IMR-90 (cell line): ENCODE measurements around the gene DGKD.

ENCODE experiments used
- MAZ ChIP-seq: IDR thresholded peaks from 2 replicates; pipeline ENCODE4 v1.6.1; 2012; ENCODE audit warnings: low read depth, mild to moderate bottlenecking, low read length, improper control_type of control experiment, moderate library complexity, borderline replicate concordance
- POLR2A ChIP-seq: IDR thresholded peaks from 2 replicates; pipeline ENCODE4 v1.6.1; 2012; ENCODE audit warnings: mild to moderate bottlenecking, low read depth, low read length
- RAD21 ChIP-seq: IDR thresholded peaks from 2 replicates; pipeline ENCODE4 v1.6.1; 2012; ENCODE audit warnings: low read length, improper control_type of control experiment
- TF ChIP-seq, protein P1 (sequence below): conservative IDR thresholded peaks from 2 replicates; pipeline ENCODE4 v1.5.1; 2012; ENCODE audit warnings: mild to moderate bottlenecking, low read depth, low read length, improper control_type of control experiment
- TF ChIP-seq, protein P2 (sequence below): fragments of 150-350 bp; IDR thresholded peaks from 2 replicates; pipeline ENCODE4 v1.6.1; 2017; ENCODE audit warnings: mild to moderate bottlenecking, antibody characterized with exemption, low read length, low read depth

DNA sequence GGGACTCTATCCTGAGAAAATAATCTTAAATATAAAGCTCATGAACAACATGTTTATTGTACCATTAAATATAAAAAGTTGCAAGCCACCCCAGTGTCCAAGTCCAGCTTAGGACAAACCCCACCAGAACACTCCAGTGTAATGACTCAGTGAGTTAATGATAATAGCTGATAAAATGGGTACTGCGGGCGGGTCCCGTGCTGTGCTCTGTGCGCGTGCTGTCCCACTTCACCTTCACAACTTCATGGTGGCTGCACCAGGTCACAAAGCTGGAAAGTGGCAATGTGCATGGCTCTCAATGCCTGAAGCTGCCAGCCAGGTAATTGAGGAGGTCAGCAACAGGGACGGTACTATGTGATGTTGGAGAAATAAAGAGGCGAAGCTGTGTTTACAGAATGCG lies 18.6 kb downstream of the DGKD start:
- TF ChIP-seq, protein P1, sequence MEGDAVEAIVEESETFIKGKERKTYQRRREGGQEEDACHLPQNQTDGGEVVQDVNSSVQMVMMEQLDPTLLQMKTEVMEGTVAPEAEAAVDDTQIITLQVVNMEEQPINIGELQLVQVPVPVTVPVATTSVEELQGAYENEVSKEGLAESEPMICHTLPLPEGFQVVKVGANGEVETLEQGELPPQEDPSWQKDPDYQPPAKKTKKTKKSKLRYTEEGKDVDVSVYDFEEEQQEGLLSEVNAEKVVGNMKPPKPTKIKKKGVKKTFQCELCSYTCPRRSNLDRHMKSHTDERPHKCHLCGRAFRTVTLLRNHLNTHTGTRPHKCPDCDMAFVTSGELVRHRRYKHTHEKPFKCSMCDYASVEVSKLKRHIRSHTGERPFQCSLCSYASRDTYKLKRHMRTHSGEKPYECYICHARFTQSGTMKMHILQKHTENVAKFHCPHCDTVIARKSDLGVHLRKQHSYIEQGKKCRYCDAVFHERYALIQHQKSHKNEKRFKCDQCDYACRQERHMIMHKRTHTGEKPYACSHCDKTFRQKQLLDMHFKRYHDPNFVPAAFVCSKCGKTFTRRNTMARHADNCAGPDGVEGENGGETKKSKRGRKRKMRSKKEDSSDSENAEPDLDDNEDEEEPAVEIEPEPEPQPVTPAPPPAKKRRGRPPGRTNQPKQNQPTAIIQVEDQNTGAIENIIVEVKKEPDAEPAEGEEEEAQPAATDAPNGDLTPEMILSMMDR, result no peak
- TF ChIP-seq MAZ (no peak), RAD21 (no peak), POLR2A (no peak)
- TF ChIP-seq, protein P2, sequence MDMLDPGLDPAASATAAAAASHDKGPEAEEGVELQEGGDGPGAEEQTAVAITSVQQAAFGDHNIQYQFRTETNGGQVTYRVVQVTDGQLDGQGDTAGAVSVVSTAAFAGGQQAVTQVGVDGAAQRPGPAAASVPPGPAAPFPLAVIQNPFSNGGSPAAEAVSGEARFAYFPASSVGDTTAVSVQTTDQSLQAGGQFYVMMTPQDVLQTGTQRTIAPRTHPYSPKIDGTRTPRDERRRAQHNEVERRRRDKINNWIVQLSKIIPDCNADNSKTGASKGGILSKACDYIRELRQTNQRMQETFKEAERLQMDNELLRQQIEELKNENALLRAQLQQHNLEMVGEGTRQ, result no peak
